T-helper 2 cell (primary cell): ENCODE results near the gene RBM10.

Experiments
- DNase-seq, 5 experiments: peaks; one replicate each; pipeline versions ENCODE4 v3.0.0 to v3.0.0-alpha.2; 2012 to 2022

RBM10 gene

GRCh38 chrX:47146936-47147859 lies 2.2 kb downstream of the RBM10 start:
- DNase-seq: no peak

- DNase-seq: peak in 2 of 5 experiments; percentile 2 to 32
Observed at GRCh38 chrX:47148946-47149345, 3.9 kb downstream of the RBM10 start.

DNA sequence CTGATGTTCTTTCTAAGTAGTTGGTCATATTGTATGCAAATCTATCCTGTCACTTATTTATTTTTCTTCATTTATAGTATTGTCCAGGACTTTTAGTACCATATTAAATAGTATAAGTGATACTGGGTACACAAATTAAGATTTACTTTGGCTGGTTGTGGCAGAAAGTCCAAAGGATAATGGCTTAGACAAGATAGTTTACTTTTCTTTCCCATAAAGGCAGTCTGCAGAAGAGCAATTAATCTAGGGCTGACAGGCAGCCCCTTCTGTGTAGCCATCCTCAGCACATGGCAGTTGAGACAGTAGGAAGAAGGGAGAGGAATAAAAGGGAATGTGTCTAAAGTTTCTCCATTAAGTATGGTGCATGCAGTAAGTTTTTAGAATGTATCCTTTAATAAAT lies 6.4 kb downstream of the RBM10 start:
- DNase-seq: no peak

DNA sequence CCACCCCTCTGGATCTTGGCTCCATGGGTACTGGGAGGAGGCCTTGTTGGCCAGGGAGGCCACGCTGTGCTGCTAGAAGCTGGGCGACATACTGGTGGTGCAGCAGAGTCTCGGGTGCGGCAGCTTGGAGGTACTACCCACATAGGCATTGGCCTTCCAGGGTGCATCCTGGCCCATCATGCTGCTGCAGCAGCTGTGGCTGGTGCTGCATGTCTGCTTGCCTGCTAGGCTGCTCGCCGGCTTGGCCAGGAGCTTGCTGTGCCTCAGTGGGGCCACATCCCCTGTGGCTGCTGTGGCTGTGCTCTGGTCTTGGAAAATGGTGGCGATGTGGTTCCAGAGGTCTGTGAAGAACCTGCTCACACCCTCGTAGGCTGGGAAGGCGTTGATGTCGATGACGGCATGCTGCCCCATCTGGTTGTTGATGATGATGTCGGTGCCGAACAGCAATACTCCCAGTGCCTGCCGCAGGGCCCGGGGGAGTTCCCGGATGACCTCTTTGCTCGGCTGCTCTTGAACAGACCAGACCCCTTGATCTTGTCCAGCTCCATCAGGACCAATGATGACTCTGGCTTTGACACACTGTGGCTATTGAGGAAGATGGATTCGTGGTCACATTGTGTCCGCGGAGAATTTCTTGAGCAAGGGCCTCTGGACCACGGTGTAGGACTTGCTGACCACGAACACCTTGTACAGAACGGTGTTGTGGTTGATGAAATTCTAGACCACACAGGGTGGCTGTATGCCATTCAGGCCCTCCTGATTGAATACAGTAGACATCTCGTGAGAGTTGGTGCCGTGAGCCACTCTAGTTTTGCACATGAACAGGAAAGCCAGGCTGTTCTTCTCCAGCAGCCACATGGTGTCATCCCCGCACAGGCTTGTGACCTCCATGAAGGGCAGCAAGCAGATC lies 11.8 kb downstream of the RBM10 start:
- DNase-seq: no peak

DNA sequence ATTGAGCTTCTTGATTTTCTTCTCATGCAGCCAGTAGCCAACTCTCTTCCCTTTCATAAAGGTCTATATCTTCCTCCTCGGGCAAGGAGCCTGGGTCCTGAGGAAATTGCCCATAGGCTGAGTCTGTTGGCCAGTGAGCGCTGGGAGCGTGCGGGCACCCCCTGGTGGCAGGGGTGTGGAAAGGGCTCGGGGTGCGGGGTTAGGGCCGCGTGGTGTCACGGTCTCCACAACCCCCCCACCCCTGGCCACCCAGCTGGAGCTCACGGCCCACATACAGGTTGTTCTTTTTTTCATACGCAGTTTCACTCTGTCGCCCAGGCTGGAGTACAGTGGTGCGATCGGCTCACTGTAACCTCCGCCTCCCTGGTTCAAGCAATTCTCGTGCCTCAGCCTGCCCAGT lies 13.1 kb downstream of the RBM10 start:
- DNase-seq: no peak

DNA sequence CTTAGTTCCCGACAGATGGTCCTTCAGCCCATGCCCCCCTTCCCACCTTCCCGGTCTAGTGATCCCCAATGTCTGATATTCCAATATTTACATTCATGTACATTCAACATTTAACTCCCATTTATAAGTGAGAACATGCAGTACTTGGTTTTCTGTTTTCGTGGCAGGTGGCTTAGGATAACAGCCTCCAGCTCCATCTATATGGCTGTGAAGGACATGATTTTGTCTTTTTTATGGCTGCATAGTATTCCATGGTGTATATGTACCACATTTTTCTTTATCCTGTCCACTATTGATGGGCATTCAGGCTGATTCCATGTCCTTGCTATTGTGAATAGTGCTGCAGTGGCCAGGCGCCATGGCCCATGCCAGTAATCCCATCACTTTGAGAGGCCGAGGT lies 13.8 kb downstream of the RBM10 start:
- DNase-seq: no peak

- no peak for DNase-seq
Observed at GRCh38 chrX:47160781-47161180, 15.8 kb downstream of the RBM10 start.

GRCh38 chrX:47162927-47163583 lies 18.0 kb downstream of the RBM10 start:
- DNase-seq: no peak

- DNase-seq: no peak
Observed at GRCh38 chrX:47164420-47164819, 19.4 kb downstream of the RBM10 start.

DNA sequence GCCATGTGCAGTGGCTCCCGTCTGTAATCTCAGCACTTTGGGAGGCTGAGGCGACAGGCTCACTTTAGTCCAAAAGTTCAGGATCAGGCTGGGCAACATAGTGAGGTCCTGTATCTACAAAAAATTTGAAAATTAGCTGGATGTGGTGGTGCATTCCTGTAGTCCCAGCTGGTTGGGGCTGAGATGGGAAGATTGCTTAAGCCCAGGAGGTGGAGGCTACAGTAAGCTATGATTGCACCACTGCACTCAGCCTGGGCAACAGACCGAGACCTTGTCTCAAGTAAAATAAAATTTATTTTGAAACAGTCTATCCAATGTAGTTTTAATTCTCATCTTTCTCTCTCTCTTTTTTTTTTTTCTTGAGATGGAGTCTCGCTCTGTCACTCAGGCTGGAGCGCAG lies 21.1 kb downstream of the RBM10 start:
- no peak for DNase-seq

- DNase-seq: no peak
Observed at GRCh38 chrX:47168495-47169073, 23.6 kb downstream of the RBM10 start.

DNA sequence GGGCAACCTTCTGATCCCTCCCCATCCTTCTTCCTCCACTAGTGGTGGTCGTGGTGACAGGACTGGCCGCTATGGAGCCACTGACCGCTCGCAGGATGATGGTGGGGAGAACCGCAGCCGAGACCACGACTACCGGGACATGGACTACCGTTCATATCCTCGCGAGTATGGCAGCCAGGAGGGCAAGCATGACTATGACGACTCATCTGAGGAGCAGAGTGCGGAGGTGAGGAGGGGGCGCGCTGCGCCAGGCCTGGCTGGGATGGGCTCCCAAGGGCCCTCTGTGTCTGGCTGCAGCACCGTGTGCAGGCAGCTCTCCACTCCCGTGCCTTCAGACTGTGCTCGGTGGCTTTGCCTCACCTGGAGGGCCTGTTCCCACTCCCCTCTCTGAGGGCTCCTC lies 24.3 kb downstream of the RBM10 start:
- DNase-seq: no peak

- no peak for DNase-seq
Observed at GRCh38 chrX:47169726-47170515, 24.9 kb downstream of the RBM10 start.

DNA sequence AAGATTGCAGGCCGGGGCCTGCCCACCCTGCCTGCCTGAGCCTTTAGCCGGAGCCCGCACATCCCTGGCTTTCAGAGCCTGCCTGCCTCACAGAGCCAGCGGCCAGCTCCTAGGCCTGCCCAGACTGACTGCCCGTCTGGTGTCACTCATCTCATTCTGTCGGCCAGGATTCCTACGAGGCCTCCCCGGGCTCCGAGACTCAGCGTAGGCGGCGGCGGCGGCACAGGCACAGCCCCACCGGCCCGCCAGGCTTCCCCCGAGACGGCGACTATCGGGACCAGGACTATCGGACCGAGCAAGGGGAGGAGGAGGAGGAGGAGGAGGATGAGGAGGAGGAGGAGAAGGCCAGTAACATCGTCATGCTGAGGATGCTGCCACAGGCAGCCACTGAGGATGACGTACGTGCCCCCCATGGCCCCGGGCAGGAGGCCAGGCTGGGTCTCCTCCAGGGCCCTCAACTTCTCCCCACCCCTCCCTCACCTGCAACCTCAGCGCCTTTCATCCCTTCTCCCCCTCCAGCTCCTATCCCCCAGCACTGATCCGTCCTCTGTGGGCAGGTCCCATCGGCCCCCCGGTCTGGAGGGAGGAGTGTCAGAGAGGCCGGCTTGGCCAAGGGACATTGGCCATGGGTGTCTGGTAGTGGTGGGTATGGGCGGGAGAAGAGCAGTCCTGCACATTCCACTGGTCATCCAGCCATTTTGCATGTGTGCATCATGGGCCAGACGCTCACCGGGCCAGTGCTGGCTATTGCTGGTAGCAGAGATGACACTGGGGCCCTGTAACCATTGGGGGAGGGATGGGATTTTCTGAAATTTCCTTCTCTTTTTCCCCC lies 26.1 kb downstream of the RBM10 start:
- DNase-seq: no peak

DNA sequence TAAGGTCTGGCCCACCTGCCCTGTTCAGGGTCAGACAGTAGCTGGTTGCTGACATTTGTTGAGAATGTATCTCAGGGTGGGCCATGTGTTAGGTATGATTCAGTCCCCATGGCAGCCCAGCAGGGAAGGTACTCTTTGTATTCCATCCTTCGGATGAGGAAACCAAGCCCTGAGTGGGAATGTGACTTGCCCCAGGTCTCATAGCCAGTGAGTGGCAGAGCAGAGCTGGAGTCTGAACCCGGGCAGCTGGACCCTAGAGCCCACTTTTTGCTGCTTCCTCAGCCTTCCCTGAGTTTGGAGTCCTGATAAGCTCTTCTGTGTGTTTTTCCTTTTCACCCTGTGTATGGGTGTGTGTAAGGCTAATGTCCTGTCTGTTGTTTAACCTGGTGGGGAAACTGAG lies 27.0 kb downstream of the RBM10 start:
- no peak for DNase-seq

DNA sequence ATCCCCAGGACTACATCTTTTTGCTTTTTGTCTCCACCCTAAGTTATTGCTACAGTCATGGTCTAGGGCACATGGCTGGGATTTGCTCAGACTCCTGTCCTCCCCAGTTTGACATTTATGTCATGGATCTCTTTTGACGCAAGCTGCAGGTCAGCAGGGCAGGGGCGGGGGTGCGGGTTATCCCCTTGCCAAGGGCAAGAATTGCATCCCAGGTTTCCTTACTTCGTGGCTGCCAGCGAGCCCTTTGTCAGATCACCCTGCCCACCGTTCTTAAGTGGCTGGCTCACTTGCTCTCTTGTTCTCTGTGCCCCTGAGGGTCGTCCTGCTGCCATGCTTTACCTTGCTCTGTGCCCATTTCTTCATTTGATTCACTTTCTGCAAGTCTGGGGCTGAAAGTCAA lies 27.5 kb downstream of the RBM10 start:
- DNase-seq: no peak

- no peak for DNase-seq
Observed at GRCh38 chrX:47172971-47173792, 28.2 kb downstream of the RBM10 start.

GRCh38 chrX:47174376-47174775 lies 29.4 kb downstream of the RBM10 start:
- DNase-seq: no peak

- no peak for DNase-seq
Observed at GRCh38 chrX:47174846-47175587, 30.0 kb downstream of the RBM10 start.
